ENCODE measurements around the gene AUTS2. TPM values are rescaled to one million over a fixed set of nuclear protein-coding genes. Genes with fewer than 3 reads are reported as not detected.

The AUTS2 gene
- total and polyA plus RNA-seq, 10 of the 15 experiments (the other 5 are each of a cell fraction or from before 2014, with no cell fraction given) = 6.4 to 55.6 (median 21.6) TPM

DNA sequence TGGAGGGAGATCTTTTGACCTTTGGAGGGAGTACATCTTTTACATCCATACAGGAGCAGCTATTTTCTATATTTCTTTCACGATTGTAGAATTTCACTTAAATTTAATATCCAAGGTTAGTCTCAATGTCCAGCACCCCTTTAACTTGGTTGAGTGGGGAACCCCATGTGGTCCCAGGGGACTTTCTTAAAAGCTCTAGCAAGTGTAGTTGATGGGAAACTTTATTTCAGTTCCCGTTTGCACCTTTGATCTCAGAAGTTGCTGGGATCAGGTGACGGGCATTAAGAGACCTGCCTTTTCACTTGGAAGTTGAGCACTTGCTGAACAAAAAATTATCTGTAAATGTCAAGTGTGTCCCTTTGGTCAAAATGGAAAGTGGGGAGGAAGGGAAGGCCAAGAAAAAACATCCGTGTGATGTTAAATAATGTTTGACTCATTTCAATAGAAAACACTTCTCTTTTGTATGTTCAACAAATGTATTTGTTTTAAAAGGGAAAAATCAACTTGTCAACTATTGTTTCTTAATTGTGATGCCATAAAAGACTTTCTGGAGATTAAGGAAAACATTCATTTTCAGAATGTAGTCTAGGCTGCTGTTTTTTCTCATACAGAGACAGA is 1163.5 kb downstream of the AUTS2 start:
- Histone ChIP-seq H3K27ac (ENCODE audit: control insufficient read depth, insufficient read depth) (peak overlapping the region; percentile 98), H3K36me3 (ENCODE audit: control insufficient read depth in 2 of 2, insufficient read depth in 2 of 2, low read length in 1 of 2) (peaks cover 10 to 18% of the 10 kb centered on the region in 2 experiments; a peak in 3 of 4 replicates), H3K9me3 (replicated peaks; ENCODE audit: control insufficient read depth, insufficient read depth, low read length) (no peaks in the 10 kb centered on the region), H3K4me1 (ENCODE audit: control insufficient read depth, insufficient read depth, low read length) (peaks cover 54% of the 10 kb centered on the region), H4K20me1 (ENCODE audit: control insufficient read depth, insufficient read depth) (no peaks in the 10 kb centered on the region), H2AFZ (ENCODE audit: control insufficient read depth, low read depth, low read length) (no peak overlapping the region), H3K27me3 (replicated peaks in 1 of 2; ENCODE audit: control insufficient read depth in 2 of 2, insufficient read depth in 2 of 2, low read length in 1 of 2) (no peaks in the 10 kb centered on the region), H3K4me3 (no peak overlapping the region), H3K79me2 (ENCODE audit: control insufficient read depth, insufficient read depth, low read length) (peaks cover 65% of the 10 kb centered on the region), H3K9ac (ENCODE audit: control insufficient read depth, insufficient read depth, low read length) (peak overlapping the region; percentile 84), H3K4me2 (ENCODE audit: control insufficient read depth, insufficient read depth) (peak overlapping the region; percentile 89)
- POLR2A ChIA-PET = interaction anchor here (0.6 to 1.9 kb wide), 4 partner anchors 13 to 153 kb away, joined by 3 to 7 read pairs (median 4); no protein-coding TSS in a partner anchor
- WGBS (ENCODE audit: insufficient coverage, insufficient replicate concordance, low lambda C conversion rate, missing lambda C conversion rate) = 3% methylated on average over 4 of the region's 4 CpGs
- CTCF ChIA-PET = interaction anchor here (2.4 to 3.9 kb wide), 2 partner anchors 13 to 38 kb away, joined by 9 to 15 read pairs; no protein-coding TSS in a partner anchor
- in situ Hi-C loops (cut with MboI) (loop anchor here (5.0 kb wide), 1 partner anchor 35 kb away; no protein-coding TSS in a partner anchor), intact Hi-C loops (cut with micrococcal nuclease; ENCODE audit: unreplicated experiment) (loop anchor here (10.0 kb wide), 1 partner anchor 957 kb away; no protein-coding TSS in a partner anchor)
- no peak for FAIRE-seq
- SMC1A ChIA-PET (ENCODE audit: uncharacterized antibody, unreplicated experiment) = interaction anchor here (2.1 to 10.1 kb wide), 6 partner anchors 13 to 62 kb away, joined by 7 to 114 read pairs (median 27); no protein-coding TSS in a partner anchor
- peak; percentile 88 for DNase-seq (ENCODE audit: low read depth, low spot score)
- peak; percentile 34 for ATAC-seq
- no TSS peak for BruUV-seq (replicated peaks)
- RAD21 ChIA-PET (ENCODE audit: unreplicated experiment) = interaction anchor here (0.7 to 7.1 kb wide), 6 partner anchors 14 to 51 kb away, joined by 3 to 53 read pairs (median 8); no protein-coding TSS in a partner anchor
- no peak for TF ChIP-seq NFYA (IDR thresholded peaks at IDR 0.05; ENCODE audit: borderline replicate concordance, low read depth, low read length)
- TF ChIP-seq STAT1 (conservative IDR thresholded peaks at IDR 0.05) = no peak
- TF ChIP-seq SREBF1 (IDR thresholded peaks at IDR 0.05; ENCODE audit: low read length) = no peak
- TF ChIP-seq, protein P1, sequence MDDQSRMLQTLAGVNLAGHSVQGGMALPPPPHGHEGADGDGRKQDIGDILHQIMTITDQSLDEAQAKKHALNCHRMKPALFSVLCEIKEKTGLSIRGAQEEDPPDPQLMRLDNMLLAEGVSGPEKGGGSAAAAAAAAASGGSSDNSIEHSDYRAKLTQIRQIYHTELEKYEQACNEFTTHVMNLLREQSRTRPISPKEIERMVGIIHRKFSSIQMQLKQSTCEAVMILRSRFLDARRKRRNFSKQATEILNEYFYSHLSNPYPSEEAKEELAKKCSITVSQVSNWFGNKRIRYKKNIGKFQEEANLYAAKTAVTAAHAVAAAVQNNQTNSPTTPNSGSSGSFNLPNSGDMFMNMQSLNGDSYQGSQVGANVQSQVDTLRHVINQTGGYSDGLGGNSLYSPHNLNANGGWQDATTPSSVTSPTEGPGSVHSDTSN (IDR thresholded peaks at IDR 0.05; ENCODE audit: insufficient replicate concordance, low read depth, low read length) = no peak
- peak; percentile 79 for TF ChIP-seq GATAD2B (conservative IDR thresholded peaks at IDR 0.05; ENCODE audit: low read depth)
- peak; percentile 97 to 99 for TF ChIP-seq IKZF2 (IDR thresholded peaks at IDR 0.05)
- TF ChIP-seq WRNIP1 (IDR thresholded peaks at IDR 0.05; ENCODE audit: borderline replicate concordance, low read depth, low read length) = no peak
- TF ChIP-seq YBX1 (IDR thresholded peaks at IDR 0.05) = no peak
- TF ChIP-seq SMC3 (IDR thresholded peaks at IDR 0.05; ENCODE audit: borderline replicate concordance, low read length) = no peak
- TF ChIP-seq DPF2 (IDR thresholded peaks at IDR 0.05) = peak; percentile 88; the same call in 1 of the 2 replicates
- TF ChIP-seq EGR1 (IDR thresholded peaks at IDR 0.05; ENCODE audit: borderline replicate concordance in 1 of 2, low read depth in 2 of 2, low read length in 2 of 2) = no peak
- TF ChIP-seq NR2F1 (conservative IDR thresholded peaks at IDR 0.05) = peak; percentile 89
- TF ChIP-seq, protein P2, sequence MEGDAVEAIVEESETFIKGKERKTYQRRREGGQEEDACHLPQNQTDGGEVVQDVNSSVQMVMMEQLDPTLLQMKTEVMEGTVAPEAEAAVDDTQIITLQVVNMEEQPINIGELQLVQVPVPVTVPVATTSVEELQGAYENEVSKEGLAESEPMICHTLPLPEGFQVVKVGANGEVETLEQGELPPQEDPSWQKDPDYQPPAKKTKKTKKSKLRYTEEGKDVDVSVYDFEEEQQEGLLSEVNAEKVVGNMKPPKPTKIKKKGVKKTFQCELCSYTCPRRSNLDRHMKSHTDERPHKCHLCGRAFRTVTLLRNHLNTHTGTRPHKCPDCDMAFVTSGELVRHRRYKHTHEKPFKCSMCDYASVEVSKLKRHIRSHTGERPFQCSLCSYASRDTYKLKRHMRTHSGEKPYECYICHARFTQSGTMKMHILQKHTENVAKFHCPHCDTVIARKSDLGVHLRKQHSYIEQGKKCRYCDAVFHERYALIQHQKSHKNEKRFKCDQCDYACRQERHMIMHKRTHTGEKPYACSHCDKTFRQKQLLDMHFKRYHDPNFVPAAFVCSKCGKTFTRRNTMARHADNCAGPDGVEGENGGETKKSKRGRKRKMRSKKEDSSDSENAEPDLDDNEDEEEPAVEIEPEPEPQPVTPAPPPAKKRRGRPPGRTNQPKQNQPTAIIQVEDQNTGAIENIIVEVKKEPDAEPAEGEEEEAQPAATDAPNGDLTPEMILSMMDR (IDR thresholded peaks at IDR 0.05 in 2 of 3, conservative IDR thresholded peaks at IDR 0.05 in 1 of 3; ENCODE audit: control insufficient read depth in 2 of 3, extremely low read depth in 1 of 3, insufficient read depth in 1 of 3, low read depth in 3 of 3, low read length in 3 of 3) = no peak
- no peak; the same call in 1 of the 2 replicates for TF ChIP-seq BACH1 (IDR thresholded peaks at IDR 0.05; ENCODE audit: borderline replicate concordance)
- peak; percentile 61; the same call in 1 of the 2 replicates for TF ChIP-seq CBX5 (IDR thresholded peaks at IDR 0.05; ENCODE audit: low read depth)
- TF ChIP-seq, protein P3, sequence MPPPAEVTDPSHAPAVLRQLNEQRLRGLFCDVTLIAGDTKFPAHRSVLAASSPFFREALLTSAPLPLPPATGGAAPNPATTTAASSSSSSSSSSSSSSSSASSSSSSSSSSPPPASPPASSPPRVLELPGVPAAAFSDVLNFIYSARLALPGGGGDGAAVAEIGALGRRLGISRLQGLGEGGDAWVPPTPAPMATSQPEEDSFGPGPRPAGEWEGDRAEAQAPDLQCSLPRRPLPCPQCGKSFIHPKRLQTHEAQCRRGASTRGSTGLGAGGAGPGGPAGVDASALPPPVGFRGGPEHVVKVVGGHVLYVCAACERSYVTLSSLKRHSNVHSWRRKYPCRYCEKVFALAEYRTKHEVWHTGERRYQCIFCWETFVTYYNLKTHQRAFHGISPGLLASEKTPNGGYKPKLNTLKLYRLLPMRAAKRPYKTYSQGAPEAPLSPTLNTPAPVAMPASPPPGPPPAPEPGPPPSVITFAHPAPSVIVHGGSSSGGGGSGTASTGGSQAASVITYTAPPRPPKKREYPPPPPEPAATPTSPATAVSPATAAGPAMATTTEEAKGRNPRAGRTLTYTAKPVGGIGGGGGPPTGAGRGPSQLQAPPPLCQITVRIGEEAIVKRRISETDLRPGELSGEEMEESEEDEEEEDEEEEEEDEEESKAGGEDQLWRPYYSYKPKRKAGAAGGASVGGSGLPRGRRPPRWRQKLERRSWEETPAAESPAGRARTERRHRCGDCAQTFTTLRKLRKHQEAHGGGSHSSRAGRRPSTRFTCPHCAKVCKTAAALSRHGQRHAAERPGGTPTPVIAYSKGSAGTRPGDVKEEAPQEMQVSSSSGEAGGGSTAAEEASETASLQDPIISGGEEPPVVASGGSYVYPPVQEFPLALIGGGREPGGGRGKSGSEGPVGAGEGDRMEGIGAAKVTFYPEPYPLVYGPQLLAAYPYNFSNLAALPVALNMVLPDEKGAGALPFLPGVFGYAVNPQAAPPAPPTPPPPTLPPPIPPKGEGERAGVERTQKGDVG (CRISPR knock-in tag; IDR thresholded peaks at IDR 0.05) = 0 out of 2 replicates have a peak, but pooled peaks have one; percentile 14
- peak; percentile 56; the same call in 1 of the 2 replicates for TF ChIP-seq TCF12 (IDR thresholded peaks at IDR 0.05; ENCODE audit: low read depth, low read length)
- TF ChIP-seq RAD51 (IDR thresholded peaks at IDR 0.05) = peak; percentile 86

All from GM12878 (cell line).